Hepatic stellate cell (primary cell): ENCODE measurements around the gene RNF138.
"Not testable (repeated sequence)": the region's sequence is repeated elsewhere in the genome, so short reads cannot be mapped to it uniquely, and the experiment has no call there.

Experiments used
- DNase-seq: peaks from one replicate; pipeline ENCODE4 v3.0.0; 2011; ENCODE audit warnings: low spot score

RNF138 gene

DNA sequence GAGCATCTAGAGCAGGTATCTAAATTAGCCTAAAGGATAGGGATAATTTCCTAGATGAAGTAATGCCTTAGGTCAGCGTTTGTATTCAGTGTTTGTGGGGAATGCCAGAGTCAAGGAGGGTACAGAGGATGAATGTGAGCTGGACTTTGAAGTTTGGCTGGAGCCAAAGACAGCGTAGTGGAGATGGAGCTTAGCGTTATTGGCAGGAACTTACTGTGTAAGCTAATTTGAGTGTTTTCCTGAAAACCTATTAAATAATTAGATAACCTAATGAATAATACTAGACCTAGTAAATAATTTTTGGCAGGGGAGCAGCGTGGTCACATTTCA lies 4.2 kb downstream of the RNF138 start:
- no peak for DNase-seq

- no peak for DNase-seq
These were observed 5.3 kb downstream of the RNF138 start for GRCh38 chr18:32096946-32097345.

DNA sequence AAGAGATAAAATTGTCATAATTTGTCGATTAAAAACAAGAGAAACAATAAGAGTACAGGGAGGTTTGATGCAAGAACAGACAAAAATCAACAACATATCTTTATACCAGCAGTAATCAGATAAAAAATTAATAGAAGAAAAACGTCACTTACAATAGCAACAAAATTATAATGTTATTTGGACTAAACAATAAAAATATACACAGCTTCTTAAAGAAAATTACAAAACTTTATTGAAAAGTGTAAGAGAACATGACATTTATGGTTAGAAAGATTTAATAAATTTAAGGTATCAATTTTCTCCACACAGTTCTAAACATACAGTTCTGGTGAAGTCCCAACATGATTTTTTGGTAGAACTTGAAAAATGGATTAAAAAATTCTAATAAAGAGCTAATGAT lies 12.8 kb downstream of the RNF138 start:
- DNase-seq, result no peak

DNA sequence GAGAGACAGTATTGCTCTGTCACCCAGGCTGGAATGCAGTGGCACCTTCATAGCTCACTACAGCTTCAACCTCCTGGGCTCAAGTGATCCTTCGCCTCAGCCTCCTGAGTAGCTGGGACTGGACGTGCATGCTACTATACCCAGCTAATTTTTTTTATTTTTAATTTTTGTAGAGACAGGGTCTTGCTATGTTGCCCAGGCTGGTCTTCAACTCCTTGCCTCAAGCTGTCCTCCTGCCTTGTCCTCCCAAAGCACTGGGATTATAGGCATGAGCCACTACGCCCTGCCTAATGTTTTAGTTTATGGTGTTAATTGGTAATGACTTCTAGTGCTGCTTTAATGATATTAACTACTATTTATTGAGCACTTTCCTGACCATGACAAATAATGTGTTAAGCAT lies 18.3 kb downstream of the RNF138 start:
- no peak for DNase-seq

DNA sequence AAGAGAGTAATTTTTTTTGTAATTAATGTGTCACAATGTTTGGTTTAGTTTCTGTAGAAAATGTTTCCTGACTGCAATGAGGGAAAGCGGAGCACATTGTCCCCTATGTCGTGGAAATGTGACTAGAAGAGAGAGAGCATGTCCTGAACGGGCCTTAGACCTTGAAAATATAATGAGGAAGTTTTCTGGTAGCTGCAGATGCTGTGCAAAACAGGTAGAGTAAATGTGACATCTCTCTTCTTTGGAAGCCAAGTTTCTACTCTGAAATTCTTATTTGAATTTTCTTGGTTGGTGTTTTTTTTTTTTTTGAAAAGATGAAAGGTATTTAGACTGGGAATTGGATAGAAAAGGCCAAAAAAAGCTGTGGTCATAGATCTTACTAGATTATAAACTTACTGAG lies 20.0 kb downstream of the RNF138 start:
- no peak for DNase-seq

- no peak for DNase-seq
These were observed 21.2 kb downstream of the RNF138 start for GRCh38 chr18:32112826-32113225.

DNA sequence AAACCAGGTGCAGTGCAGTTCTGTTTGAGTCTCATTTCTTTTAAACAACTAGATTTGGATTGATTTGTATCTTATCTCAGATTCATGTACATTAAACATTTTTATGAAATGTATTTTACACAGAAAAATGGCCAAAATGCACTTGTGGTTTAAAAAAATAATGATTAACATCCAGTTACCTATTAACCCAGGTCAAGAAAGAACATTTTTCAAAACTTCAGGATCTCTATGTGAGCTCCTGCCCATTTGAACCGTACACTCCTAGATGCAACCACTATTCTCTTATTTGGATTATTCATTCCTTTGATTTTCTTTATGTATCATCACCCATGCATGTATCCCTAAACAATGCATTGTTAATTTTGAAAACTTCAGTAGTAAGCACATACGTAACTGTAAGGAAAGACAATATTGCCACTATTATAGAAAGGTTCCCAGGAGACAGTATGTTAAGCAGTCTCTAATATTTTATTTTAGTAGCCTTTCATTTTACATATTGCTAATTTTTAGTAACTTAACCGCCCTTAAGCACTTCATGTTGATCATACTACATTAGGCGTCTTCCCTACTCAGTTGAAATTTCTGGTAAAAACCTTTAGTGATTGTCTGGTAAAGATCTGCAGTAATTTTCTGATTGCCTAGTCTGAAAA lies 22.7 kb downstream of the RNF138 start:
- no peak for DNase-seq

- no peak for DNase-seq
These were observed 30.4 kb downstream of the RNF138 start for GRCh38 chr18:32122039-32122438.

GRCh38 chr18:32126538-32126937 lies 34.9 kb downstream of the RNF138 start:
- DNase-seq, result no peak

DNA sequence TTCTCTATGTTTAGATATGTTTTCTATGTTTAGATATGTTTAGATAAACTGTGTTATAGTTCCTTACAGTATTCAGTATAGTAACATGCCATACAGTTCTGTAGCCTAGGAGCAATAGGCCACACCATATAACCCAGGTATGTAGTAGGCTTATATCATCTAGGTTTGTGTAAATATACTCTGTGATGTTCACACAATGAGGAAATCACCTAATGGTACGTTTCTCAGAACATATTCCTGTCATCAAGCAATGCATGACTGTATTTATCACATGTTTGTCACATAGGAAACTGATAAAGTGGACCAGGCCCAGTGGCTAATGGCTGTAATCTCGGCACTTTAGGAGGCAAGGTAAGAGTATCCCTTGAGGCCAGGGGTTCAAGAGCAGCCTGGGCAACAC lies 44.0 kb downstream of the RNF138 start:
- DNase-seq, result no peak

GRCh38 chr18:32138332-32138982 lies 46.8 kb downstream of the RNF138 start:
- DNase-seq, result no peak

DNA sequence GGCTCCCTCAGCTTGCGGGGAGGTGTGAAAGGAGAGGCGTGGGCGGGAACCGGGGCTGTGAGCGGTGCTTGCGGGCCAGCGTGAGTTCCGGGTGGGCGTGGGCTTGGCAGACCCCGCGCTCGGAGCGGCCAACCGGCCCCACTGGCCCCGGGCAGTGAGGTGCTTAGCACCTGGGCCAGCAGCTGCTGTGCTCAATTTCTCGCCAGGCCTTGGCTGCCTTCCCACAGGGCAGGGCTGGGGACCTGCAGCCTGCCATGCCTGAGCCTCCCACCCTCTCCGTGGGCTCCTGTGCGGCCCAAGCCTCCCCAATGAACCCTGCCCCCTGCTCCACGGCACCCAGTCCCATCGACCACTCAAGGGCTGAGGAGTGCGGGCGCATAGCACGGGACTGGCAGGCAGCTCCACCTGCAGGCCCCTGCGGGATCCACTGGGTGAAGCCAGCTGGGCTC lies 48.2 kb downstream of the RNF138 start:
- no peak for DNase-seq

DNA sequence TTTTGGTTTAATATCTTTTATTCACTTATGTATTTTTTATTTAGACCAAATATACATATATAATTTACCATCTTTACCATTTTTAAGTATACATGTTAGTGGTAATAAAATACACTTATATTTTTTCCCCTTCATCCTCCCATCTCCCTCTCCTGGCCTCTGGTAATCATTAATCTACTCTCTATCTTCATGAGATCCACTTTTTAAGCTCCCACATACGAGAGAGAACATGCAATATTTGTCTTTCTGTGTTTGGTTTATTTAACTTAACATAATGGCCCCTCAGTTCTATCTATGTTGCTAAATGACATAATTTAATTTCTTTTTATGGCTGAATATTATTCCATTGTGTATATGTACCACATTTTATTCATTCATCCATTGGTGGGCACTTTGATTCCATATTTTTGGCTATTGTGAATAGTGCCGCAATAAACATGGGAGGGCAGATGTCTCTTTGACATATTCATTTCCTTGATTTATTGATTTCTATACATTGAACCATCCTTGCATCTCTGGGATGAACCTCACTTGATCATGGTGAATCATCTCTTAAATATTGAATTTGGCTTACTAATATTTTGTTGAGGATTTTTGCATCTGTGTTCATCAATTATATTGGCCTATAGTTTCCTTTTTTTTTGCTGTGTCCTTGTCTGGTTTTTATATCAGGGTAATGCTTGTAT lies 56.7 kb downstream of the RNF138 start:
- no peak for DNase-seq

DNA sequence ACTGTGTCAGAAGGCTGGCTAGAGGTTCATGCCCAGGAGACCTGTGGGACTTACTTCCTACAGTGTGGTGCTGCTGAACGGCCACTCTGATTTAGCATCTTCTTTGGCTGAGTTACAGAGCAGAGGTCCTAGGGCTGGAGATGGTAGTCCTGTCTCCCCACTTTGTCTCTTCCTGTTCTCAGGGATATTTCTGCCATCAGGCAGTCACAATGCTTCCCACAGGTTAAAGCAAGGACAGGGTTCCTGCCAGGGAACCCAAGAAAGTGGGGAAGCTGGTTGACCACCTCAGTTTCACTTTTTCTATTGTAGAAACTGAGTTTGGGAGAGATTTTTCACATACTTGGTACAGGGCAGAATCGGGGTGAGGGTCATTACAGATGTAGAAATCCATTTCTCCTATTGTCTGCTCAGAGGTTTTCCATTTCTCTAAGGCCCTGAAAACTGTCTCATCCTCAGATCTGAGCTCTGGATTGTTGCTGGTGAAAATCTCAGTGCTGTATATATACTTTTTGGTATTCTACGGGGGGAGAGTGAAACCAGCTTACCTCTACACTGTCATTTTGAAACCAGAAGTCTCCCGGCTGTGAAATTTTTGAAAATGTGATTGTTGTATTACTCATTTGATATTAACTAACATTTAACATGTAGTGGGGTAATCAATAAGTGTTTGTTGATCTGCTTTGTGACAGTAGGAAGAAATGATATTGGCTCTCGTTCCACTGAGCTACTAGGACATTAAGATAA lies 61.2 kb downstream of the RNF138 start:
- DNase-seq, result no peak

DNA sequence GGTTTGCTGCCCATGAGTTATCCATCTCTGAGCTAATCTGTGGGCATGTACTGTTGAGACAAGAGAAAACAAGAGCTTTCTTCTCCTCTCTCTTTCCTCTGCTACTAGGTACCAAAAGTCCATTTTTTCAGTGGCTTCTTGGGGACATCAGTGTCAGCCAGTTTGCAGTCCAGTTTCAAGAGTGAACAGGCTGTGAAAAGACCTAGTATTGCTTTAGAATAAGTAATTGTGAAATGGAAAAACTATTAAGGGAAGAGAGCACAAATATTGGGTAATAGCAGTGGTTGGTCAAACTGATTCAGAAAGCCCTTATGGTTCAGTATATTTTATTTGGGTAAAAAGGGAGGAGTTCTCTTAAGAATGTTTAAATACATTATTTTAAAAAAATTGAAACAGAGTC lies 65.2 kb downstream of the RNF138 start:
- DNase-seq, result no peak

DNA sequence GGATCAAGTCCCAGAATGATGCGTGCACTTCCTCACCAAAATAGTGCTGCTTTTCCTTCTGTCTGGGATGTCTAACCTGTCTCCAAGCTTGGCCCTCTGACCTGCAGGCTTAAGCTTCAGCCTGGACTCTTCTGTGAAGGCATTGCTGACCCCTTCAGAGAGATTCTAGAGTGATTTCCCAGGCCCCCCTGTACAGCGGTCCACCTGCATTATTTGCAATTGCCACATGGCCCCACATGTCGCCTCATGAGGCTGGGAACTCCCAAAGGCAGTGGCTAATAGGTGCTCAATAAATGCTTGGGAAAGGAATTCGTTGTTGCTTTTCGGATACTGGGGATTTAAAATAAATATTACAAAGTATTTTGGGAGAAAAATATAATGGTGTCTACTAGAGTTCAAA lies 65.9 kb downstream of the RNF138 start:
- DNase-seq, result no peak

DNA sequence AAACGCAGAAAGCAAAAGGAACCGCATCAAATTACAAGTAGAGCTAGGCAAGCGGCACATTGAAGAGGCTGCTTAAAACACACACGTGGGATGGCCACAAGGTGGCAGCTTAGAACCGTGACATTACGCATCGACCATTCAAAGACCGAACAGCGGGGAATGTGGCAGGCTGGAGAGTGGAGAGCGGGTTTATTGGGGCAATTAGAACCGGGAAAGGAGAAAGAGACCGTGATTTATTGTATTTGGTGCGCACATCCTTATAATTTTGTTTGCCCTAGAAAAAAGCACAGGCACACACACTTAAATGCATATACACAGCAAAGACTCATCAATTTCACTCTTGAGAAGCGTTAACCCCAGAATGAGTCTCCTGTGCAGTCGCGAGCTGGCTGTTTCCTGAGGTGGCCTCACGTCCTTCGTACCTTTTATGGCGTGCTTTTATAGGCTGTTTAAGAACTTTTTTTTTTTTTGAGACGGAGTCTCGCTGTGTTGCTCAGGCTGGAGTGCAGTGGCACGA lies 66.5 kb downstream of the RNF138 start:
- DNase-seq, result peak; percentile 74

DNA sequence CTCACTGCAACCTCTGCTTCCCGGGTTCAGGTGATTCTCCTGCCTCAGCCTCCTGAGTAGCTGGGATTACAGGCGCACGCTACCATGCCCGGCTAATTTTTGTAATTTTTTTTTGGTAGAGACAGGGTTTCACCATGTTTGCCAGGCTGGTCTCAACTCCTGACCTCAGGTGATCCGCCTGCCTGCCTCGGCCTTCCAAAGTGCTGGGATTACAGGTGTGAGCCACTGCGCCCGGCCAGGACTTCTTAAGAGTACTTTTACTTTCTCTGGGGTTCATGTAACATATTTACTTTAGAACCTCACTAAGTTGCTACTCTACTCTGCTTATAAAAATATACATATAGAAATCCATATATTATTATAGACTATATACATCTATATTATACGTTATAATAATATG lies 67.0 kb downstream of the RNF138 start:
- DNase-seq, result not testable (repeated sequence)

- no peak for DNase-seq
These were observed 68.9 kb downstream of the RNF138 start for GRCh38 chr18:32160547-32160946.

- DNase-seq, result no peak
These were observed 76.5 kb downstream of the RNF138 start for GRCh38 chr18:32167980-32168730.

DNA sequence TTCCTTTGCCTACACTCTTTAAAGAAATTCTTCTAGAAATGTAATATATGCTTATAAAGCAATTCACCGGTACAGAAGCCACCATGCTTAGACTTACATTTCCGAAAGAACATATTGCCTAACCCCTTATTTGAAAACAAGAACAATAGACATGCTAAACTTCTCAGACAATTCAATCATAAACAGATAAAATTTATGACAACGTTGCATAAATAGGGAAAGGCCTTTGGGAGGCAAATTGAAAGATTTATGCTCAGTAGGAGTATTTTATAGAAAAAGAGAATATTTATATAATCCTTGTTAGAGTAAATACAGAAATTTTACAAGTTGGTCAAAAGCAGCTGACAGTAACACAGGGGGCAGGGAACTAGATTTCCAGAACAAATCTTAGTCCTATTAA lies 82.0 kb downstream of the RNF138 start:
- DNase-seq, result no peak

- no peak for DNase-seq
These were observed 83.0 kb downstream of the RNF138 start for GRCh38 chr18:32174719-32175118.
